HEK293T (cell line): Measurements from ENCODE around the gene FEM1B.

Experiments used
- CTCF ChIA-PET: fragments of 350-600 bp; formaldehyde crosslinking; extraction: SDS; loops from one replicate; lab custom pipeline; 2021; ENCODE audit warnings: antibody characterized with exemption, inconsistent platforms; lab: Yijun Ruan, JAX
- POLR2A ChIA-PET: fragments of 350-600 bp; formaldehyde crosslinking; extraction: SDS; loops from one replicate; lab custom pipeline; 2020; ENCODE audit warnings: antibody characterized with exemption, inconsistent platforms; lab: Yijun Ruan, JAX
- DNase-seq: peaks from one replicate; pipeline ENCODE4 v3.0.0; 2012; ENCODE audit warnings: mixed read lengths; ENCODE audit errors: extremely low spot score
- ARNT ChIP-seq: fragments of 450-650 bp; IDR thresholded peaks from 2 replicates; pipeline ENCODE4 v1.6.1; 2017; ENCODE audit warnings: mild to moderate bottlenecking
- BHLHE40 ChIP-seq: fragments of 450-650 bp; IDR thresholded peaks from 2 replicates; pipeline ENCODE4 v1.6.1; 2016; ENCODE audit warnings: mild to moderate bottlenecking, moderate library complexity, borderline replicate concordance
- CTBP1 ChIP-seq: fragments of 450-650 bp; IDR thresholded peaks from 2 replicates; pipeline ENCODE4 v1.6.1; 2016; ENCODE audit warnings: borderline replicate concordance
- ELF4 ChIP-seq: fragments of 450-650 bp; IDR thresholded peaks from 2 replicates; pipeline ENCODE4 v1.6.1; 2017; ENCODE audit warnings: antibody characterized with exemption
- FOXA1 ChIP-seq: fragments of 450-650 bp; IDR thresholded peaks from 2 replicates; pipeline ENCODE4 v1.6.1; 2016; ENCODE audit warnings: mild to moderate bottlenecking
- FOXK2 ChIP-seq: fragments of 450-650 bp; IDR thresholded peaks from 2 replicates; pipeline ENCODE4 v1.6.1; 2016; ENCODE audit warnings: mild to moderate bottlenecking
- FOXM1 ChIP-seq: fragments of 450-650 bp; IDR thresholded peaks from 2 replicates; pipeline ENCODE4 v1.6.1; 2017; ENCODE audit warnings: mild to moderate bottlenecking, borderline replicate concordance
- HDGF ChIP-seq: fragments of 450-650 bp; IDR thresholded peaks from 2 replicates; pipeline ENCODE4 v1.6.1; 2017; ENCODE audit warnings: antibody characterized with exemption, borderline replicate concordance
- L3MBTL2 ChIP-seq: fragments of 450-650 bp; conservative IDR thresholded peaks from 2 replicates; pipeline ENCODE4 v1.6.1; 2016; ENCODE audit warnings: mild to moderate bottlenecking
- LEF1 ChIP-seq: fragments of 450-650 bp; IDR thresholded peaks from 2 replicates; pipeline ENCODE4 v1.6.1; 2017; ENCODE audit warnings: mild to moderate bottlenecking, borderline replicate concordance
- NFRKB ChIP-seq: fragments of 450-650 bp; IDR thresholded peaks from 2 replicates; pipeline ENCODE4 v1.6.1; 2016; ENCODE audit warnings: mild to moderate bottlenecking, moderate library complexity
- SP1 ChIP-seq: fragments of 450-650 bp; IDR thresholded peaks from 2 replicates; pipeline ENCODE4 v1.6.1; 2017
- SUZ12 ChIP-seq: fragments of 450-650 bp; IDR thresholded peaks from 2 replicates; pipeline ENCODE4 v1.6.1; 2016; ENCODE audit warnings: mild to moderate bottlenecking
- TARDBP ChIP-seq: fragments of 450-650 bp; IDR thresholded peaks from 2 replicates; pipeline ENCODE4 v1.6.1; 2016
- ZNF384 ChIP-seq: fragments of 450-650 bp; IDR thresholded peaks from 2 replicates; pipeline ENCODE4 v1.6.1; 2016
- TF ChIP-seq, protein P1 (sequence below): fragments of 450-650 bp; IDR thresholded peaks from 2 replicates; pipeline ENCODE4 v1.6.1; 2016

The FEM1B gene

DNA sequence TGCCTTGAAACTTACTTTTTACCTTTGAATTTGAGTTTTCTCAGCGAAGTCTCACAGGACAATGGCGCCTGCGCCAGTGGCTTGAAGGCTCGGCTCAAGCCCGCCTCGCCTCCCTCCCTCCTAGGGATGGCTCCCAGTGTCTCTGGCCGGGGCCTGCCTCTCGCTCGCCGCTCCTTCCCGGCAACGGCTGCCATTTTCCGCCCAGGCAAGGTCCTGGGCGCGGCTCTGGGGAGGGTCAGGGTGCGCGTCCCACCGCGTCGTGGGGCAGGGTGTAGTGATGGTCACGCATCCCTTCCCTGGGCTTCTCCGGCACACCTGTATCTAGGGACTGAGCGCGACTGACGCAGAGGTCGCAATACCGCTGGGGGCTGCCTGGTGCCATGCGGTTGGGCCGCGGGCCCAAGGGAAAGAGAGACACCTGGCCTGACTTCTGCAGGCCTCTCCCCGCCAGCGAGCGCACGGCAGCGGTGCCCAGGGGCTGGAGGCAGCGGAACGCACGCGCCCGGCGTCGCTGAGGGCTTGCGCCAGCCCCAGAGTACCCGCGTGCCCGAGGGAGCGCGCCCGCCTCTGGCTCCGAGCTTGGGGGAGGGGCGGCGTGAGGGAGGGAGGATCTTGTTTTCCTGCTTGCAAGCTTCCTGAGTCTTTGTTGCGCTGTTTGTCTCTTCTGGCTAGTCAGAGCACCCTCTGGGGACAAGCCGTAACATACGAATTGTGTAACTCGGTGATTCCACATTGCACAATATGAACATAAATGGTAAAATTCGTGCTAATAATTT lies 20.7 kb upstream of the FEM1B start:
- no peak for DNase-seq
- POLR2A ChIA-PET: no interaction called here
- TF ChIP-seq HDGF: no peak
- TF ChIP-seq, protein P1, sequence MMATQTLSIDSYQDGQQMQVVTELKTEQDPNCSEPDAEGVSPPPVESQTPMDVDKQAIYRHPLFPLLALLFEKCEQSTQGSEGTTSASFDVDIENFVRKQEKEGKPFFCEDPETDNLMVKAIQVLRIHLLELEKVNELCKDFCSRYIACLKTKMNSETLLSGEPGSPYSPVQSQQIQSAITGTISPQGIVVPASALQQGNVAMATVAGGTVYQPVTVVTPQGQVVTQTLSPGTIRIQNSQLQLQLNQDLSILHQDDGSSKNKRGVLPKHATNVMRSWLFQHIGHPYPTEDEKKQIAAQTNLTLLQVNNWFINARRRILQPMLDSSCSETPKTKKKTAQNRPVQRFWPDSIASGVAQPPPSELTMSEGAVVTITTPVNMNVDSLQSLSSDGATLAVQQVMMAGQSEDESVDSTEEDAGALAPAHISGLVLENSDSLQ: no peak
- TF ChIP-seq NFRKB: no peak
- no peak for TF ChIP-seq ARNT
- no peak for TF ChIP-seq LEF1
- TF ChIP-seq ELF4: no peak
- TF ChIP-seq FOXK2: no peak
- no peak for TF ChIP-seq ZNF384
- TF ChIP-seq TARDBP: no peak
- no peak for TF ChIP-seq L3MBTL2
- no peak for TF ChIP-seq CTBP1
- TF ChIP-seq SUZ12: no peak
- no peak for TF ChIP-seq SP1
- TF ChIP-seq BHLHE40: no peak
- no peak for TF ChIP-seq FOXM1
- TF ChIP-seq FOXA1: no peak
- CTCF ChIA-PET: no interaction called here

DNA sequence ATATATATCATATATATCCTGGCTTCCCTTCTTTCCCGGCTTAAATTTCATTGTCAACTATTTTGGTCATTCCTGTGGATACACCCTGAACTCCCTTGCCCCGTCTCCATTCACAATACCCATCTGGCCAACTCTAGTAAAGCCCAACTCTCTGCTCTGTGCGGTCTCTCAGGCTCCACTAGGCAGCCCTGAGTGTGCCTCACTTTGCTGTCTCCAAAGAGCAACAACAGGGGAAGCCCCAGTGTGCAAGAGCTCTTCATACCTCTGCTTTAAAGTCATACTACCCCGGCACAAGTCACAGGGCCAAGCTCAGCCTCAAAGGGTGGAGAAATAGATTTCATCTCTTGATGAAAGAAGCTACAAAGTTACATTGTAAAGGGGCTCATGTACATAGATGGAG lies 18.9 kb upstream of the FEM1B start:
- ChIA-PET POLR2A (interaction anchor here (1.2 kb wide), 1 partner anchor 13 kb away, joined by 4 read pairs; no protein-coding TSS in a partner anchor), CTCF (interaction anchor here (0.7 kb wide), 1 partner anchor 18 kb away, joined by 3 read pairs; no protein-coding TSS in a partner anchor)
- no peak for DNase-seq
- TF ChIP-seq L3MBTL2: no peak
- no peak for TF ChIP-seq FOXA1

DNA sequence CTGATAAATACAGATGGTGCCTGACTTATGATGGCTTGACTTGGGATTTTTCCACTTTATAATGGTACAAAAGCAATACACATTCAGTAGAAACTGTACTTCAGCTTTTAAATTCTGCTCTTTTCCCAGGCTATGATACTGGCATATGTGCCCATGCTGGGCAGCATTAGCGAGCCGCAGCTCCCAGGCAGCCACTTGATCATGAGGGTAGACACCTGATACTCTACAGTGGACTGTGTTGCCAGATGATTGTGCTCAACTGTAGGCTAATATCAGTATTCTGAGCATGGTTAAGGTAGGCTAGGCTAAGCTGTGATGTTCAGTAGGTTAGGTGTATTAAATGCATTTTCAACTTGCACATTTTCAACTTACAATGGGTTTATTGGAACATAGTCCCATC lies 17.7 kb upstream of the FEM1B start:
- ChIA-PET POLR2A (interaction anchor here (1.2 kb wide), 1 partner anchor 12 kb away, joined by 4 read pairs; no protein-coding TSS in a partner anchor), CTCF (interaction anchor here (0.6 kb wide), 1 partner anchor 1450 kb away, joined by 4 read pairs; no protein-coding TSS in a partner anchor)
- TF ChIP-seq SP1: no peak
- TF ChIP-seq L3MBTL2: no peak
- no peak for TF ChIP-seq TARDBP
- no peak for TF ChIP-seq FOXA1
- no peak for TF ChIP-seq SUZ12
- no peak for TF ChIP-seq FOXK2
- TF ChIP-seq LEF1: no peak
- TF ChIP-seq HDGF: no peak
- no peak for TF ChIP-seq ARNT
- no peak for TF ChIP-seq ZNF384
- no peak for TF ChIP-seq NFRKB
- TF ChIP-seq FOXM1: no peak
- no peak for TF ChIP-seq CTBP1
- TF ChIP-seq, protein P1: no peak
- TF ChIP-seq BHLHE40: no peak
- TF ChIP-seq ELF4: no peak
- DNase-seq: no peak

DNA sequence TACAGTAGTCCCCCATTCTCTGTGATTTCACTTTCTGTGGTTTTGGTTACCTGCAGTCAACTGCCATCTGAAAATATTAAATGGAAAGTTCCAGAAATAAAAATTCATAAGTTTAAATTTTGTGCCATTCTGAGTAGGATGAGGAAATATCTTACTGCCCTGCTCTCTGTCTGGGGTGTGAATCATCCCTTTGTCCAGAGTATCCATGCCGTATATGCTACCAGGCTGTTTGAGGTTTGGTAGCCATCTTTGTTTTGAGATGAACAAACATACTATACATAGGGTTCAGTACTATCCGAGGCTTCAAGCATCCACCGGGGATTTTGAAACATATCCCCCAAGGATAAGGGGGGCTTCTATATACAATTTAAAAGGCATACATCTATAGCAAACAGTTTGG lies 16.3 kb upstream of the FEM1B start:
- POLR2A ChIA-PET: interaction anchor here (2.4 kb wide), 1 partner anchor 16 kb away, joined by 9 read pairs; the partner anchor contains the start of gene FEM1B

DNA sequence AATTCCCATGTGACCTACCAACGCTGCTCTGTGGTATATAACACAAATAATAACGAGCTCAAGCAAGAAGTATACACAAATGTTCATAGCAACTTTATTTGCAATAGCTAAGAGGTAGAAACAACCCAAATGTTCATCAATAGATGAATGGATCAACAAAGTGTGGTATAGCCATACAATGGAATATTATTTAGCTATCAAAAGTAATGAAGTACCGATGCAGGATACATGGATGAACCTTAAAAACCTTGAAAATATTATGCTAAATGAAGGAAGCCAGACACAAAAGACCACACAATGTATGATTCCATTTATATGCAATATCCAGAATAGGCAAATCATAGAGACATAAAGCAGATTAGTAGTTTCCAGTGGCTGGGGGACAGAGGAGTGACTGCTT lies 15.6 kb upstream of the FEM1B start:
- POLR2A ChIA-PET: interaction anchor here (1.3 to 2.4 kb wide), 2 partner anchors 9 to 15 kb away, joined by 3 to 9 read pairs; partner anchors contain the start of gene FEM1B
- TF ChIP-seq SUZ12 (no peak), LEF1 (no peak), SP1 (no peak), TARDBP (no peak), BHLHE40 (no peak), ELF4 (no peak), L3MBTL2 (no peak), HDGF (no peak), ZNF384 (no peak), ARNT (no peak), NFRKB (no peak), CTBP1 (no peak), FOXM1 (no peak), FOXA1 (no peak), FOXK2 (no peak)
- TF ChIP-seq, protein P1: no peak
- CTCF ChIA-PET: interaction anchor here (1.0 to 1.3 kb wide), 3 partner anchors 9 to 44 kb away, joined by 3 to 4 read pairs (median 4); no protein-coding TSS in a partner anchor
- DNase-seq: no peak

More for the DNA sequence above, 16.3 kb upstream of the FEM1B start:
- DNase-seq: no peak
- no peak for TF ChIP-seq BHLHE40
- TF ChIP-seq FOXA1: no peak
- TF ChIP-seq CTBP1: no peak
- no peak for TF ChIP-seq ELF4
- TF ChIP-seq HDGF: no peak
- TF ChIP-seq ZNF384: no peak
- no peak for TF ChIP-seq NFRKB
- TF ChIP-seq FOXM1: no peak
- TF ChIP-seq, protein P1: no peak
- no peak for TF ChIP-seq SUZ12
- TF ChIP-seq LEF1: no peak
- TF ChIP-seq SP1: no peak
- no peak for TF ChIP-seq L3MBTL2
- no peak for TF ChIP-seq TARDBP
- TF ChIP-seq ARNT: no peak
- TF ChIP-seq FOXK2: no peak
- CTCF ChIA-PET: interaction anchor here (1.0 to 1.1 kb wide), 2 partner anchors 16 to 45 kb away, joined by 3 to 4 read pairs; no protein-coding TSS in a partner anchor
